A549 treated with dexamethasone at 1 μM for 4 hours (cell line): ENCODE data around the gene HEXIM1. TPM values are rescaled to one million over a fixed set of nuclear protein-coding genes. Genes with fewer than 3 reads are reported as not detected.

ENCODE experiments used
- total RNA-seq: library from RNA; stranded (reverse); fragments of 200-300 nt; extraction: Qiagen RNA extraction; gene quantifications from 5 replicates; pipeline ENCODE4 v1.2.3, GENCODE V29; 2022

HEXIM1 gene
- 39.3 to 50.1 TPM (median 45.0 TPM) in 5 replicates for total RNA-seq

GRCh38 chr17:45148183-45149036 lies at the start of gene HEXIM1:
TSS of gene HEXIM1 (plus strand) at chr17:45148475. CDS start at chr17:45149191, 716 bp downstream.

GRCh38 chr17:45132320-45132571 lies 16.0 kb upstream of the HEXIM1 start, which contains the start of gene PLCD3:
TSS of gene PLCD3 (minus strand) at chr17:45132515. CDS start at chr17:45132410, 105 bp downstream.

GRCh38 chr17:45135192-45135977 lies 12.9 kb upstream of the HEXIM1 start, which contains the start of gene ACBD4:
TSS of gene ACBD4 (plus strand) at chr17:45135687. CDS start at chr17:45136145, 458 bp downstream.

GRCh38 chr17:45161288-45162024 lies 13.2 kb downstream of the HEXIM1 start, which contains the start of gene HEXIM2:
TSS of gene HEXIM2 (plus strand) at chr17:45161875. CDS start at chr17:45162794, 919 bp downstream.

Other genes with a start within 250 kb of the HEXIM1 start
- 142 to 168 TPM (median 157 TPM) in 5 replicates for gene EFTUD2, start 249.0 kb upstream of the HEXIM1 start, total RNA-seq
- gene GFAP, start 233.0 kb upstream of the HEXIM1 start, total RNA-seq, result 0.37 to 0.66 TPM (median 0.61 TPM) in 5 replicates
- 23.4 to 41.8 TPM (median 41.7 TPM) in 5 replicates for gene KIF18B, start 200.7 kb upstream of the HEXIM1 start, total RNA-seq
- gene C1QL1, start 180.2 kb upstream of the HEXIM1 start, total RNA-seq, result 15.9 to 33.2 TPM (median 27.2 TPM) in 5 replicates
- 14.4 to 20.1 TPM (median 18.1 TPM) in 5 replicates for gene DCAKD, start 96.8 kb upstream of the HEXIM1 start, total RNA-seq
- 225 to 369 TPM (median 244 TPM) in 5 replicates for gene NMT1, start 87.2 kb upstream of the HEXIM1 start, total RNA-seq
- gene PLCD3, start 16.0 kb upstream of the HEXIM1 start, total RNA-seq, result 124 to 185 TPM (median 158 TPM) in 5 replicates
- gene ACBD4, start 12.8 kb upstream of the HEXIM1 start, total RNA-seq, result 6.3 to 8.0 TPM (median 6.8 TPM) in 5 replicates
- 10.5 to 17.7 TPM (median 15.0 TPM) in 5 replicates for gene HEXIM2, start 13.4 kb downstream of the HEXIM1 start, total RNA-seq
- 22.1 to 35.1 TPM (median 33.5 TPM) in 5 replicates for gene FMNL1, start 73.4 kb downstream of the HEXIM1 start, total RNA-seq
- 0.08 to 0.14 TPM (median 0.12 TPM) in 5 replicates for gene SPATA32, start 113.6 kb downstream of the HEXIM1 start, total RNA-seq
- gene MAP3K14, start 168.5 kb downstream of the HEXIM1 start, total RNA-seq, result 23.3 to 46.0 TPM (median 36.7 TPM) in 5 replicates